ENCODE data around the gene CLCA4.

Gene CLCA4

GRCh38 chr1:86619313-86619712 is 72.4 kb downstream of the CLCA4 start:
- no peak for DNase-seq

DNA sequence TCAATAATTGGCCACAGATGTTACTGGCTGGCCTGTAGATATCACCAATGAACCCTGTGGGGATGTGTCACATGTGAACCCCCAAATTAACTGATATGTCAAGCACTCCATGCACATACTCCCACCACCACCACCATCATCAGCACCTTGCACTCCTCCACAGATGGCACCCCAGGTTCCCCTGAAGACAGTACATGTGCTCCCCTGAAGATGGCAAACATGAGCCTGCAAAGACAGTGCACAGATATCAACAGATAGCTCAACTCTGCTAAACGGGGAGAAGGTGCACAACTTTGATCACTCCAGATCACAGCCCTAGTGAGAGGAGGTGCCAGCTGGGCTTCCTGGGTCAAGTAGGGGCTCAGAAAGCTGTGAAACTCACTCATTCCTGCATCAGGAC is 74.4 kb downstream of the CLCA4 start:
- no peak for DNase-seq

Measured in hematopoietic multipotent progenitor cell treated with erythropoietin and hydrocortisone succinate and interleukin-3 and kit ligand, for 8 days (in vitro differentiated cells).